ENCODE results near the gene TWF2.

DNA sequence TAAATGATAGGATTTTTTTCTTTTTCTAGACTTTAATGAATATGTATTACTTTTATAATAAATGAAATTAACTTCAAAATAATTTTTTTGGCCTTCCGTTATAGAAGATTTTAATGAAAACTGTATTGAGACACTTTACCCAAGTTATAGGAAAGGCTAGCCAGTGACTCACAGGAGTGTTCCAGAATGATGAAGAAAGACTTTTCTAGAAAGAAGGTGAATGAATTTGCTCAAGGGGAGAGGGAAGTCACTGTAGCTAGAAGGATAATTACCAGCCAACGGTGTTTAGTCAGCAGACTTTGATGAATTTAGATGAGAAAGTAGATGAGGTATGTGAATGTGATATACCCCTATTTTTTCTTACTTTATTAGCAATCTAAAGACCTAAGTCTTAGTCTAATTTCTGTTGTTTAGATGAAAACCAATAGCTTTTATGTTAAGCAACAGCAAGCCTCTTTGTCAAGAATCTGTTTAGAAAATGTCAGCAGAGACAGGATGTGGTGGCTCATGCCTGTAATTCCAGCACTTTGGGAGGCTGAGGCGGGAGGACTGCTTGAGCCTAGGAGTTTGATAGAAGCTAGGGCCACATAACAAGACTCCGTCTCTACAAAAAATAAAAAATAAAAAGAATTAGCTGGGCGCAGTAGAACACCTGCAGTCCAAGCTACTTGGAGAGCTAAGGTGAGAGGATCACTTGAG is 37.8 kb downstream of the TWF2 start:
- TF ChIP-seq, protein P1, sequence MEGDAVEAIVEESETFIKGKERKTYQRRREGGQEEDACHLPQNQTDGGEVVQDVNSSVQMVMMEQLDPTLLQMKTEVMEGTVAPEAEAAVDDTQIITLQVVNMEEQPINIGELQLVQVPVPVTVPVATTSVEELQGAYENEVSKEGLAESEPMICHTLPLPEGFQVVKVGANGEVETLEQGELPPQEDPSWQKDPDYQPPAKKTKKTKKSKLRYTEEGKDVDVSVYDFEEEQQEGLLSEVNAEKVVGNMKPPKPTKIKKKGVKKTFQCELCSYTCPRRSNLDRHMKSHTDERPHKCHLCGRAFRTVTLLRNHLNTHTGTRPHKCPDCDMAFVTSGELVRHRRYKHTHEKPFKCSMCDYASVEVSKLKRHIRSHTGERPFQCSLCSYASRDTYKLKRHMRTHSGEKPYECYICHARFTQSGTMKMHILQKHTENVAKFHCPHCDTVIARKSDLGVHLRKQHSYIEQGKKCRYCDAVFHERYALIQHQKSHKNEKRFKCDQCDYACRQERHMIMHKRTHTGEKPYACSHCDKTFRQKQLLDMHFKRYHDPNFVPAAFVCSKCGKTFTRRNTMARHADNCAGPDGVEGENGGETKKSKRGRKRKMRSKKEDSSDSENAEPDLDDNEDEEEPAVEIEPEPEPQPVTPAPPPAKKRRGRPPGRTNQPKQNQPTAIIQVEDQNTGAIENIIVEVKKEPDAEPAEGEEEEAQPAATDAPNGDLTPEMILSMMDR (IDR thresholded peaks at IDR 0.05): no peak
- TF ChIP-seq POLR2AphosphoS5 (IDR thresholded peaks at IDR 0.05): no peak
- no peak for TF ChIP-seq POLR2A (IDR thresholded peaks at IDR 0.05)
- TF ChIP-seq EP300 (IDR thresholded peaks at IDR 0.05): no peak

Data from upper lobe of left lung (tissue), 4 donors.